NT2/D1 (cell line): Measurements from ENCODE around the gene LTBP1.

Experiments used
- DNase-seq: peaks from one replicate; pipeline ENCODE4 v3.0.0-alpha.2; 2011; ENCODE audit warnings: low read depth, low spot score
- H3K27me3 ChIP-seq: 2 replicates; pipeline ENCODE4 v1.6.0; 2011; ENCODE audit warnings: mild to moderate bottlenecking; ENCODE audit not compliant: insufficient read length, insufficient read depth
- H3K36me3 ChIP-seq: 2 replicates; pipeline ENCODE4 v1.6.1; 2011; ENCODE audit warnings: mild to moderate bottlenecking, low read length, mixed read lengths; ENCODE audit not compliant: insufficient read depth, insufficient read length
- H3K4me1 ChIP-seq: 2 replicates; pipeline ENCODE4 v1.5.1; 2011; ENCODE audit not compliant: insufficient read depth, insufficient read length
- H3K4me3 ChIP-seq: 2 replicates; pipeline ENCODE4 v1.5.1; 2011; ENCODE audit warnings: low read depth; ENCODE audit not compliant: insufficient read length
- H3K9ac ChIP-seq: 2 replicates; pipeline ENCODE4 v1.6.0; 2011; ENCODE audit warnings: low read depth; ENCODE audit not compliant: insufficient read length
- H3K9me3 ChIP-seq: 2 replicates; pipeline ENCODE4 v1.5.1; 2011; ENCODE audit warnings: mild to moderate bottlenecking, low read length; ENCODE audit not compliant: insufficient read depth
- SUZ12 ChIP-seq: IDR thresholded peaks from 2 replicates; pipeline ENCODE4 v1.6.1; 2011; ENCODE audit not compliant: insufficient read length, insufficient read depth; ENCODE audit errors: extremely low read depth
- YY1 ChIP-seq: IDR thresholded peaks from 2 replicates; pipeline ENCODE4 v1.6.1; 2011; ENCODE audit not compliant: insufficient read length, insufficient read depth
- ZNF274 ChIP-seq: IDR thresholded peaks from 2 replicates; pipeline ENCODE4 v1.6.1; 2011; ENCODE audit warnings: mild to moderate bottlenecking, low read depth, low read length

LTBP1 gene

DNA sequence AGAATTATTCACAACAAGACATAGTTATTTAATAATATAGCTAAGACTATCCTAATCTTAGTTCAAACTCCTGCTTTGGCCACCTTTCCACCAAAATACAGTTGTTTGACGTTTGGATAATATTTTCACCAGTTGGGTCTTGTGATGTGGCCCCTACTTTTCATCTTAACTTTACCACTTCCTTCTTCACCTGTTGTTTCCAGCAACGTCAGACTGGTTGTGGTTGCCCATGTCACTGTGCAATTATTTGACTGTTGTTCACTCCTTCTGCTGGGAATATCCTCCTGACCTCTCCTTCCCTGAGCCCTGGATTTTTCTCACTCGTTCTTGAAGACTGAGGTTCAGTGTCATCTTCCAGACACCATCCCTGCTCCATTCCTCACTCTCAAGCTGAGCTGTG is 397.5 kb downstream of the LTBP1 start:
- H3K9me3 ChIP-seq, result no peaks in the 10 kb centered on the region
- H3K4me3 ChIP-seq, result no peak overlapping the region
- no peak for TF ChIP-seq ZNF274
- no peak for TF ChIP-seq SUZ12
- no peak for TF ChIP-seq YY1
- H3K27me3 ChIP-seq, result no peaks in the 10 kb centered on the region
- no peaks in the 10 kb centered on the region for H3K4me1 ChIP-seq
- H3K9ac ChIP-seq, result no peak overlapping the region
- DNase-seq, result no peak
- H3K36me3 ChIP-seq, result no peaks in the 10 kb centered on the region

- Histone ChIP-seq H3K4me3 (no peak overlapping the region), H3K36me3 (no peaks in the 10 kb centered on the region), H3K27me3 (no peaks in the 10 kb centered on the region), H3K4me1 (no peaks in the 10 kb centered on the region), H3K9ac (no peak overlapping the region), H3K9me3 (no peaks in the 10 kb centered on the region)
- no peak for DNase-seq
- TF ChIP-seq SUZ12 (no peak), YY1 (no peak), ZNF274 (no peak)
Measured at GRCh38 chr2:33347856-33348255, 401.1 kb downstream of the LTBP1 start.

GRCh38 chr2:33350632-33351031 is 403.9 kb downstream of the LTBP1 start:
- H3K4me1 ChIP-seq, result no peaks in the 10 kb centered on the region
- no peaks in the 10 kb centered on the region for H3K27me3 ChIP-seq
- TF ChIP-seq ZNF274 (no peak), YY1 (no peak), SUZ12 (no peak)
- H3K4me3 ChIP-seq, result no peak overlapping the region
- no peaks in the 10 kb centered on the region for H3K36me3 ChIP-seq
- no peak for DNase-seq
- H3K9ac ChIP-seq, result no peak overlapping the region
- peaks cover 2% of the 10 kb centered on the region; the same call in 1 of the 2 replicates for H3K9me3 ChIP-seq

GRCh38 chr2:33351781-33352180 is 405.0 kb downstream of the LTBP1 start:
- Histone ChIP-seq H3K9me3 (peaks cover 8% of the 10 kb centered on the region; the same call in 1 of the 2 replicates), H3K9ac (no peak overlapping the region), H3K36me3 (no peaks in the 10 kb centered on the region), H3K4me1 (no peaks in the 10 kb centered on the region), H3K4me3 (no peak overlapping the region), H3K27me3 (no peaks in the 10 kb centered on the region)
- TF ChIP-seq YY1, result no peak
- TF ChIP-seq SUZ12, result no peak
- TF ChIP-seq ZNF274, result no peak
- DNase-seq, result no peak

- Histone ChIP-seq H3K27me3 (no peaks in the 10 kb centered on the region), H3K9ac (no peak overlapping the region), H3K36me3 (no peaks in the 10 kb centered on the region), H3K4me3 (no peak overlapping the region), H3K9me3 (peaks cover 8% of the 10 kb centered on the region; the same call in 1 of the 2 replicates), H3K4me1 (no peaks in the 10 kb centered on the region)
- TF ChIP-seq YY1, result no peak
- TF ChIP-seq SUZ12, result no peak
- TF ChIP-seq ZNF274, result no peak
- DNase-seq, result no peak
Measured at GRCh38 chr2:33354981-33355380, 408.2 kb downstream of the LTBP1 start.

GRCh38 chr2:33358878-33359277 is 412.1 kb downstream of the LTBP1 start:
- TF ChIP-seq YY1 (no peak), SUZ12 (no peak), ZNF274 (no peak)
- Histone ChIP-seq H3K27me3 (no peaks in the 10 kb centered on the region), H3K9me3 (peaks cover 8% of the 10 kb centered on the region; the same call in 1 of the 2 replicates), H3K4me3 (no peak overlapping the region), H3K36me3 (no peaks in the 10 kb centered on the region), H3K9ac (no peak overlapping the region), H3K4me1 (no peaks in the 10 kb centered on the region)
- DNase-seq, result no peak

GRCh38 chr2:33363325-33364298 is 416.9 kb downstream of the LTBP1 start:
- TF ChIP-seq YY1, result no peak
- TF ChIP-seq SUZ12, result no peak
- no peak for TF ChIP-seq ZNF274
- no peaks in the 10 kb centered on the region for H3K4me1 ChIP-seq
- H3K9ac ChIP-seq, result no peak overlapping the region
- no peaks in the 10 kb centered on the region for H3K27me3 ChIP-seq
- H3K4me3 ChIP-seq, result no peak overlapping the region
- peaks cover 4% of the 10 kb centered on the region for H3K36me3 ChIP-seq
- no peak for DNase-seq
- no peaks in the 10 kb centered on the region for H3K9me3 ChIP-seq
